Keratinocyte (primary cell): ENCODE results near the gene GATAD2B.

ENCODE experiments used
- CTCF ChIP-seq, 3 experiments: IDR thresholded peaks in 1 of 3; conservative IDR thresholded peaks in 1 of 3; optimal IDR thresholded peaks in 1 of 3; 2 replicates in 2 of 3; 3 replicates in 1 of 3; pipeline versions ENCODE3 to v1.5.1; 2011; ENCODE audit warnings: low read length in 3 of 3, mild to moderate bottlenecking in 3 of 3, moderate library complexity in 2 of 3, control low read depth in 1 of 3, inconsistent platforms in 1 of 3; ENCODE audit not compliant: insufficient read depth in 2 of 3; ENCODE audit errors: extremely low read depth in 1 of 3
- EZH2 ChIP-seq: IDR thresholded peaks from one replicate; pipeline ENCODE4 v1.6.1; 2012; ENCODE audit warnings: inconsistent platforms, mild to moderate bottlenecking, low read length, moderate library complexity

DNA sequence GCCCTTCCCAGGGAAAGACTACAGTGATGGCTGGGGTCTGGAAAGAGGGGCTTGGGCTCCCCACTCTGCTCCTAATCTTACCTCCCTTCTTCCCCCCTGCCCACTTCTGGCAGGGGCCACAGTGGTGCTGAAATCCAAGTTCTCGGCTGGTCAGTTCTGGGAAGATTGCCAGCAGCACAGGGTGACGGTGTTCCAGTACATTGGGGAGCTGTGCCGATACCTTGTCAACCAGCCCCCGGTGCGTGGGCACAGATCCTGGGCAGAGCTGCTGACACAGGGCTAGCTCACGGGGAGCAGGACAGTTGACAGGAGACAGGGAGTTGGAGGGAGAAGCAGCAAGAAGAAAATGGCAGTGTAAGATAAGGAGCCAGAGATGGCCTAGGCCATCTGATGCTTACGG, 145.1 kb downstream of the GATAD2B start:
- no peak for TF ChIP-seq CTCF (optimal IDR thresholded peaks at IDR 0.05 in 1 of 3, IDR thresholded peaks at IDR 0.05 in 1 of 3, conservative IDR thresholded peaks at IDR 0.05 in 1 of 3; ENCODE audit: extremely low read depth in 1 of 3, insufficient read depth in 2 of 3, low read length in 3 of 3)
- no peak for TF ChIP-seq EZH2
